ENCODE measurements around the gene TAF4B. TPM values are rescaled to one million over a fixed set of nuclear protein-coding genes. Genes with fewer than 3 reads are reported as not detected.
A peak's percentile ranks its signal among the peaks of the same experiment; 100 is the strongest.

TAF4B gene
- total RNA-seq, 2 experiments from 2014 or later = 50.1 to 52.3 TPM

DNA sequence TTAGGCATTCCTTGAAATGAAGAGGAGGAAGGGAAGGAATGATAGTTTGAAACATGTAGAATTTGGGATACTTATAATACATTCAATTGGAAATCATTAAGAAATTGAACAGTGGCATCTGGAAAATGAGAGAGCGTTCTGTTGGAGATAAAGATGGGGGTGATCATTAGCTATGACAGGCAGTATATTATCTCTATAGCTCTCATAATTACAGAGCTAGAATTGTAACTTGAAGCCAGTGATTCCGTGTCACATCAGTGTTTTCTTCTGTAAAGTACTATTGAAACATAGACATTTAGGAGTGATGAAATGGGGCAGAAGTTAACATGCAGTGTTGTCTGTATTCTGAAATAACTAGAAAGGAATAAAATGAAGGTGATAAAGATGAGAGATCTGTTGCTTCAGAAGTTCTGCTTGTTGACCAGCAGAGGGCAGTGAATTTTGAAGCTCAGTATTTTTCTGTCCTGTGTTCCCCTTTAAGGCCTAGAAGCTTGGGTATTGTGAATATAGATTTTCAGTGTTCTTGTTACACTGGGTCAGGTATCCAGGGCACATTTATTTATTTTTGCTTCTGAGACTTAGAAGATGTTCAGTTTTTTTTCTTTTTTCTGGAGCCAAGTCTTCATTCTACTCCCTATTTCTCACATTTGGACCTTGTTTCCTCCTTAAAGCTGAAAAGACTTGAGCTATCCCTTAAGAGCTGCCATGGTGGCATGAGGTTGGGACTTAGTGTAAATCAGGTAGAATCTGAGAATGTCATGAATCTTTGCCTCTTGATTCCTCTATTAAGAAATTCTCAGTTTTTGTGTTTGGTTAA, 157.4 kb downstream of the TAF4B start:
- POLR2A ChIA-PET = interaction anchor here (0.6 to 1.6 kb wide), 7 partner anchors 9 to 361 kb away, joined by 3 to 5 read pairs (median 4); no protein-coding TSS in a partner anchor
- Histone ChIP-seq H3K27ac (ENCODE audit: low read depth, low read length, poor library complexity, severe bottlenecking) (no peak overlapping the region), H4K20me1 (ENCODE audit: insufficient read depth, low read length) (peaks cover 5% of the 10 kb centered on the region; the same call in 1 of the 2 replicates), H3K4me2 (ENCODE audit: low read length) (no peak overlapping the region), H3K9me2 (ENCODE audit: insufficient read depth, low read length) (no peaks in the 10 kb centered on the region), H3K4me1 (ENCODE audit: insufficient read depth, low read length, poor library complexity, severe bottlenecking) (no peaks in the 10 kb centered on the region), H3K36me3 (ENCODE audit: insufficient read depth, low read length) (peaks cover 24% of the 10 kb centered on the region), H2AFZ (ENCODE audit: low read length) (no peak overlapping the region), H3K4me3 (ENCODE audit: low read depth, low read length, poor library complexity, severe bottlenecking) (no peak overlapping the region), H3K79me2 (ENCODE audit: insufficient read depth, low read depth, low read length) (no peaks in the 10 kb centered on the region), H3K9me3 (ENCODE audit: low read length) (no peaks in the 10 kb centered on the region)
- no peak for TF ChIP-seq EZH2phosphoT487 (IDR thresholded peaks at IDR 0.05; ENCODE audit: borderline replicate concordance, low read depth, low read length)
- TF ChIP-seq, protein P1, sequence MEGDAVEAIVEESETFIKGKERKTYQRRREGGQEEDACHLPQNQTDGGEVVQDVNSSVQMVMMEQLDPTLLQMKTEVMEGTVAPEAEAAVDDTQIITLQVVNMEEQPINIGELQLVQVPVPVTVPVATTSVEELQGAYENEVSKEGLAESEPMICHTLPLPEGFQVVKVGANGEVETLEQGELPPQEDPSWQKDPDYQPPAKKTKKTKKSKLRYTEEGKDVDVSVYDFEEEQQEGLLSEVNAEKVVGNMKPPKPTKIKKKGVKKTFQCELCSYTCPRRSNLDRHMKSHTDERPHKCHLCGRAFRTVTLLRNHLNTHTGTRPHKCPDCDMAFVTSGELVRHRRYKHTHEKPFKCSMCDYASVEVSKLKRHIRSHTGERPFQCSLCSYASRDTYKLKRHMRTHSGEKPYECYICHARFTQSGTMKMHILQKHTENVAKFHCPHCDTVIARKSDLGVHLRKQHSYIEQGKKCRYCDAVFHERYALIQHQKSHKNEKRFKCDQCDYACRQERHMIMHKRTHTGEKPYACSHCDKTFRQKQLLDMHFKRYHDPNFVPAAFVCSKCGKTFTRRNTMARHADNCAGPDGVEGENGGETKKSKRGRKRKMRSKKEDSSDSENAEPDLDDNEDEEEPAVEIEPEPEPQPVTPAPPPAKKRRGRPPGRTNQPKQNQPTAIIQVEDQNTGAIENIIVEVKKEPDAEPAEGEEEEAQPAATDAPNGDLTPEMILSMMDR (conservative IDR thresholded peaks at IDR 0.05; ENCODE audit: low read length) = peak; percentile 95
- intact Hi-C loops (cut with micrococcal nuclease; ENCODE audit: unreplicated experiment) = loop anchor here (1.0 to 10.0 kb wide), 4 partner anchors 13 to 601 kb away; no protein-coding TSS in a partner anchor
- BruUV-seq (replicated peaks) = no TSS peak
- DNase-seq (ENCODE audit: low spot score) = peak; percentile 68
- CTCF ChIA-PET (ENCODE audit: unreplicated experiment) = interaction anchor here (0.6 to 1.1 kb wide), 3 partner anchors 10 to 72 kb away, joined by 3 to 5 read pairs (median 4); no protein-coding TSS in a partner anchor

DNA sequence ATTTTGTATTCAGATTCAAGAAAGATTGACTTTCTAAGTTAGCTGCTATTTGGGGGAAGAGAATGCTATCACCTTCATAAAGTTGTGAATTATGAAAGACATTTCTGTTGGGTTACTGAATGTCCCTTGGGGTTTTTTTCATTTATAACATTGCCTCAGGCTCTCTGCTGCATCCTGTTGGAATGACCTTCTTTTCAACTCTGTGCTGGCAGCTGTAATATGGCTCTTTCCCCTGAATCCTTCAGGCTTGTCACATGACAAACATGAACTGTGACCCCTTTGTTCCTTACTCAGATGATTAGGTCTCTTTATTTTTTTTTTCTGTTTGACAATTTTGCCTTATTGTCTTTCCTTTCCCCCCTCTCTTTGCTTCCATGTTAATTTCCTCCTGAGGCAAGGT, 159.8 kb downstream of the TAF4B start:
- BruUV-seq (replicated peaks) = no TSS peak
- Histone ChIP-seq H3K79me2 (ENCODE audit: insufficient read depth, low read depth, low read length) (no peaks in the 10 kb centered on the region), H2AFZ (ENCODE audit: low read length) (no peak overlapping the region), H3K9me2 (ENCODE audit: insufficient read depth, low read length) (no peaks in the 10 kb centered on the region), H3K36me3 (ENCODE audit: insufficient read depth, low read length) (peaks cover 41% of the 10 kb centered on the region), H3K4me3 (ENCODE audit: low read depth, low read length, poor library complexity, severe bottlenecking) (no peak overlapping the region), H4K20me1 (ENCODE audit: insufficient read depth, low read length) (peaks cover 5% of the 10 kb centered on the region; the same call in 1 of the 2 replicates), H3K4me2 (ENCODE audit: low read length) (no peak overlapping the region), H3K27ac (ENCODE audit: low read depth, low read length, poor library complexity, severe bottlenecking) (no peak overlapping the region), H3K9me3 (ENCODE audit: low read length) (no peaks in the 10 kb centered on the region), H3K4me1 (ENCODE audit: insufficient read depth, low read length, poor library complexity, severe bottlenecking) (no peaks in the 10 kb centered on the region)
- no peak for TF ChIP-seq EZH2phosphoT487 (IDR thresholded peaks at IDR 0.05; ENCODE audit: borderline replicate concordance, low read depth, low read length)
- no peak for DNase-seq (ENCODE audit: low spot score)
- ChIA-PET POLR2A (interaction anchor here (0.6 kb wide), 1 partner anchor 406 kb away, joined by 3 read pairs; no protein-coding TSS in a partner anchor), CTCF (ENCODE audit: unreplicated experiment) (interaction anchor here (0.5 kb wide), 1 partner anchor 1173 kb away, joined by 3 read pairs; no protein-coding TSS in a partner anchor)
- intact Hi-C loops (cut with micrococcal nuclease; ENCODE audit: unreplicated experiment) = loop anchor here (10.0 kb wide), 1 partner anchor 599 kb away; no protein-coding TSS in a partner anchor

DNA sequence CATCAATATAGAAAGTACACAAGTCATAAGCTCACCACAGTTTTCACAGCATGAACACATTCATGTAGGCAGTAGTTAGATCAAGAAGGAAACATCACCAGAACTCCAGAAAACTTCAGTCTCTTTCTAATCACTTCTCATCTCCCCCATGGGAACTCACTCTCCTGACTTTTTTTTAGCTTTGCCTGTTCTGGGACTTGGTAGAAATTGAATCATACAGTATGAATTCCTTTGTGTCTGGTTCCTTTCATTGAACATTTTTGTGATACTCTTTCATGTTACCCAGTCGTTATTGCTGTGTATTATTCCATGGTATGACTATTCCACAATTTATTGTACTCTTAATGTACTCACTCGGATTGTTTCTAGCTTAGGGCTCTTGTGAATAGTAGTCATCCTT, 160.2 kb downstream of the TAF4B start:
- ChIA-PET CTCF (ENCODE audit: unreplicated experiment) (interaction anchor here (0.5 kb wide), 1 partner anchor 1173 kb away, joined by 3 read pairs; no protein-coding TSS in a partner anchor), POLR2A (interaction anchor here (0.7 kb wide), 1 partner anchor 1078 kb away, joined by 4 read pairs; no protein-coding TSS in a partner anchor)
- H3K27ac ChIP-seq (ENCODE audit: low read depth, low read length, poor library complexity, severe bottlenecking) = no peak overlapping the region
- no peak for DNase-seq (ENCODE audit: low spot score)
- H3K9me3 ChIP-seq (ENCODE audit: low read length) = no peaks in the 10 kb centered on the region
- H3K4me1 ChIP-seq (ENCODE audit: insufficient read depth, low read length, poor library complexity, severe bottlenecking) = no peaks in the 10 kb centered on the region
- no peak for TF ChIP-seq EZH2phosphoT487 (IDR thresholded peaks at IDR 0.05; ENCODE audit: borderline replicate concordance, low read depth, low read length)
- TF ChIP-seq, protein P1 (conservative IDR thresholded peaks at IDR 0.05; ENCODE audit: low read length) = no peak
- intact Hi-C loops (cut with micrococcal nuclease; ENCODE audit: unreplicated experiment) = loop anchor here (10.0 kb wide), 1 partner anchor 598 kb away; no protein-coding TSS in a partner anchor
- BruUV-seq (replicated peaks) = no TSS peak
- peaks cover 5% of the 10 kb centered on the region; the same call in 1 of the 2 replicates for H4K20me1 ChIP-seq (ENCODE audit: insufficient read depth, low read length)
- no peaks in the 10 kb centered on the region for H3K79me2 ChIP-seq (ENCODE audit: insufficient read depth, low read depth, low read length)
- no peak overlapping the region for H3K4me3 ChIP-seq (ENCODE audit: low read depth, low read length, poor library complexity, severe bottlenecking)
- no peak overlapping the region for H3K4me2 ChIP-seq (ENCODE audit: low read length)
- H3K36me3 ChIP-seq (ENCODE audit: insufficient read depth, low read length) = peaks cover 42% of the 10 kb centered on the region
- no peaks in the 10 kb centered on the region for H3K9me2 ChIP-seq (ENCODE audit: insufficient read depth, low read length)
- H2AFZ ChIP-seq (ENCODE audit: low read length) = no peak overlapping the region

Data from OCI-LY7 (cell line).